Hepatocyte (in vitro differentiated cells): Measurements from ENCODE around the gene PAPPA. TPM values are rescaled to one million over a fixed set of nuclear protein-coding genes. Genes with fewer than 3 reads are reported as not detected.

ENCODE experiments used
- DNase-seq: peaks from one replicate; pipeline ENCODE4 v3.0.0-alpha.2; 2016; ENCODE audit warnings: low spot score
- H2AFZ ChIP-seq: fragments of 200-600 bp; sonication (generic); 2 replicates; pipeline ENCODE4 v1.6.0; 2016; ENCODE audit warnings: antibody characterized with exemption, mild to moderate bottlenecking
- H3K27ac ChIP-seq: fragments of 200-600 bp; sonication (generic); 2 replicates; pipeline ENCODE4 v1.5.1; 2016; ENCODE audit warnings: mild to moderate bottlenecking
- H3K27me3 ChIP-seq: fragments of 200-600 bp; sonication (generic); 2 replicates; pipeline ENCODE4 v1.6.1; 2016
- H3K36me3 ChIP-seq: fragments of 200-600 bp; sonication (generic); replicated peaks from 2 replicates; pipeline ENCODE4 v1.5.1; 2016; ENCODE audit warnings: low read depth; ENCODE audit not compliant: insufficient read depth
- H3K4me1 ChIP-seq: fragments of 200-600 bp; sonication (generic); 2 replicates; pipeline ENCODE4 v1.5.1; 2016; ENCODE audit warnings: mild to moderate bottlenecking, moderate library complexity; ENCODE audit not compliant: insufficient read depth
- H3K4me2 ChIP-seq: fragments of 200-600 bp; sonication (generic); 2 replicates; pipeline ENCODE4 v1.6.0; 2016
- H3K4me3 ChIP-seq: fragments of 200-600 bp; sonication (generic); 2 replicates; pipeline ENCODE4 v1.5.1; 2016; ENCODE audit warnings: mild to moderate bottlenecking
- H3K79me2 ChIP-seq: fragments of 200-600 bp; sonication (generic); 2 replicates; pipeline ENCODE4 v1.6.0; 2017; ENCODE audit warnings: mild to moderate bottlenecking
- H3K9me2 ChIP-seq: fragments of 200-600 bp; sonication (generic); replicated peaks from 2 replicates; pipeline ENCODE4 v1.6.0; 2017; ENCODE audit warnings: mild to moderate bottlenecking; ENCODE audit not compliant: insufficient read depth
- H3K9me3 ChIP-seq: fragments of 200-600 bp; sonication (generic); 2 replicates; pipeline ENCODE4 v1.5.1; 2016; ENCODE audit warnings: low read depth, mild to moderate bottlenecking
- H4K20me1 ChIP-seq: fragments of 200-600 bp; sonication (generic); 2 replicates; pipeline ENCODE4 v1.6.0; 2016; ENCODE audit warnings: mild to moderate bottlenecking; ENCODE audit not compliant: insufficient read depth, poor library complexity, severe bottlenecking
- EZH2 ChIP-seq: fragments of 200-600 bp; sonication (generic); IDR thresholded peaks from 2 replicates; pipeline ENCODE4 v1.6.1; 2016; ENCODE audit warnings: antibody characterized with exemption, mild to moderate bottlenecking, borderline replicate concordance
- EZH2phosphoT487 ChIP-seq: fragments of 200-600 bp; sonication (generic); IDR thresholded peaks from one replicate; pipeline ENCODE4 v1.6.1; 2018; ENCODE audit warnings: antibody characterized with exemption, mild to moderate bottlenecking, low read depth, moderate library complexity; ENCODE audit not compliant: unreplicated experiment, severe bottlenecking
- WGBS: methylation state at CpG from one replicate; pipeline ENCODE4 v1.1.6; 2016; ENCODE audit warnings: low lambda C conversion rate; ENCODE audit errors: missing lambda C conversion rate; 5-methylcytosine and 5-hydroxymethylcytosine counted together
- polyA plus RNA-seq: library from polyadenylated mRNA; unstranded; fragments of >200 nt; fragmentation: Nextera tagmentation; extraction: Ambion mirVana; gene quantifications from 2 replicates; pipeline ENCODE4 v1.2.1, GENCODE V29; 2016
- total RNA-seq: library from RNA; depleted of rRNA; stranded (reverse); fragments of >200 nt; gene quantifications from 2 replicates; pipeline ENCODE4 v1.2.3, GENCODE V29; 2014
- TF ChIP-seq, protein P1 (sequence below): fragments of 200-600 bp; sonication (generic); IDR thresholded peaks from 2 replicates; pipeline ENCODE4 v1.5.1; 2016; ENCODE audit warnings: antibody characterized with exemption, mild to moderate bottlenecking; ENCODE audit not compliant: poor library complexity

PAPPA gene
- total and polyA plus RNA-seq, 2 experiments from 2014 or later = 2.8 to 12.3 TPM

DNA sequence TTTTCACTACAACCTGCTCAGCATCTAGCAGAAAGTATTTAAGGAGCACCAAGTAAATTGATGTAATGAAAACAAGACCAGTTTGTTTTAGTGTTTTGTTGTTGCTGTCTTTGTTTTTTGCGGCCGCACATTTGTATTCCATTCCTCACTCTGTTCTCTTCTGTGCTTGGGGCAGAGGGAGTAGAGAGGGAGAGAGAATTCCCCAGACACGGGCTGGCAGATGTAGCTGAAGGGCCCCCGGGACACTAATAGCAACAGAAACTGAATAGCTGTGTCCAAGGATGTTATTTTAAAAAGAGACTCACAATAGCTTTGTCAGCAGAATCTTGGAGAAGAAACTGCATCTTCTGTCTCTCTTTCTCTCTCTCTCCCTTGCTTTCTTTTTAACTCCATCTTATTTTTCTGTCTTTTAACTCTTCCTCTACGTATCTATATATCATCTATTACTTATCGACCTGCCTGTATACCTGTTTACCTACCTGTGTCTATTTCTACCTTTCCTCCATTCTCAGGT is 145.3 kb downstream of the PAPPA start:
- H2AFZ ChIP-seq = no peak overlapping the region
- no peaks in the 10 kb centered on the region for H3K9me2 ChIP-seq
- H3K9me3 ChIP-seq = no peaks in the 10 kb centered on the region
- TF ChIP-seq EZH2phosphoT487 (no peak), EZH2 (no peak)
- TF ChIP-seq, protein P1, sequence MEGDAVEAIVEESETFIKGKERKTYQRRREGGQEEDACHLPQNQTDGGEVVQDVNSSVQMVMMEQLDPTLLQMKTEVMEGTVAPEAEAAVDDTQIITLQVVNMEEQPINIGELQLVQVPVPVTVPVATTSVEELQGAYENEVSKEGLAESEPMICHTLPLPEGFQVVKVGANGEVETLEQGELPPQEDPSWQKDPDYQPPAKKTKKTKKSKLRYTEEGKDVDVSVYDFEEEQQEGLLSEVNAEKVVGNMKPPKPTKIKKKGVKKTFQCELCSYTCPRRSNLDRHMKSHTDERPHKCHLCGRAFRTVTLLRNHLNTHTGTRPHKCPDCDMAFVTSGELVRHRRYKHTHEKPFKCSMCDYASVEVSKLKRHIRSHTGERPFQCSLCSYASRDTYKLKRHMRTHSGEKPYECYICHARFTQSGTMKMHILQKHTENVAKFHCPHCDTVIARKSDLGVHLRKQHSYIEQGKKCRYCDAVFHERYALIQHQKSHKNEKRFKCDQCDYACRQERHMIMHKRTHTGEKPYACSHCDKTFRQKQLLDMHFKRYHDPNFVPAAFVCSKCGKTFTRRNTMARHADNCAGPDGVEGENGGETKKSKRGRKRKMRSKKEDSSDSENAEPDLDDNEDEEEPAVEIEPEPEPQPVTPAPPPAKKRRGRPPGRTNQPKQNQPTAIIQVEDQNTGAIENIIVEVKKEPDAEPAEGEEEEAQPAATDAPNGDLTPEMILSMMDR = no peak
- no peaks in the 10 kb centered on the region for H3K79me2 ChIP-seq
- no peak overlapping the region for H3K27ac ChIP-seq
- no peak overlapping the region for H3K4me3 ChIP-seq
- DNase-seq = no peak
- H3K4me2 ChIP-seq = no peak overlapping the region
- H3K27me3 ChIP-seq = no peaks in the 10 kb centered on the region
- WGBS = 71% methylated on average over 6 of the region's 6 CpGs
- no peaks in the 10 kb centered on the region for H3K4me1 ChIP-seq
- no peaks in the 10 kb centered on the region for H3K36me3 ChIP-seq
- no peaks in the 10 kb centered on the region for H4K20me1 ChIP-seq

DNA sequence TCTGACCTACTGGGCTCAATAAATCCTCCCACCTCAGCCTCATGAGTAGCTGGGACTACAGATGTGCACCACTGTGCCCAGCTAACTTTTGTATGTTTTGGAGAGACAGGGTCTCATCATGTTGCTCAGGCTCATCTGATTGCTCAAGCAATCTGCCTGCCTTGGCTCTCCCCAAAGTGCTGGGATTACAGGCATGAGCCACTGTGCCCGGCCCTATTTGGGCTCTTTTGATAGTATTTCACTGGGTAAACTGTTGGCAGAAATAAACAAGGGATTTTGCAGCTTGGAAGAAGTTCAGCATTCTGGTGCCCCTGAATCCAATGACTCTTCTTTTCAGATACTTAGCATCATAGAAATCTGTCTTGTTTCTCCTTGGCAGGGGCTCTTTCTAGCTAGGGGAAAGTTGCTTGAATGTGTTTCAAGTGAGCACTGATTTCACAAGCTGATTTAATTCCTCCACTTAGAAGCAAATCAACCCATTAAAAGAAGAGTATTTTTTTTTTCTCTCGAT is 146.8 kb downstream of the PAPPA start:
- Histone ChIP-seq H3K36me3 (no peaks in the 10 kb centered on the region), H3K9me3 (no peaks in the 10 kb centered on the region), H3K79me2 (no peaks in the 10 kb centered on the region), H4K20me1 (no peaks in the 10 kb centered on the region), H3K27ac (no peak overlapping the region), H3K4me3 (no peak overlapping the region), H3K27me3 (no peaks in the 10 kb centered on the region), H3K4me1 (no peaks in the 10 kb centered on the region), H3K9me2 (no peaks in the 10 kb centered on the region), H2AFZ (no peak overlapping the region), H3K4me2 (no peak overlapping the region)
- WGBS = 78% methylated on average over 2 of the region's 2 CpGs
- TF ChIP-seq, protein P1 = no peak
- TF ChIP-seq EZH2 = no peak
- no peak for DNase-seq

DNA sequence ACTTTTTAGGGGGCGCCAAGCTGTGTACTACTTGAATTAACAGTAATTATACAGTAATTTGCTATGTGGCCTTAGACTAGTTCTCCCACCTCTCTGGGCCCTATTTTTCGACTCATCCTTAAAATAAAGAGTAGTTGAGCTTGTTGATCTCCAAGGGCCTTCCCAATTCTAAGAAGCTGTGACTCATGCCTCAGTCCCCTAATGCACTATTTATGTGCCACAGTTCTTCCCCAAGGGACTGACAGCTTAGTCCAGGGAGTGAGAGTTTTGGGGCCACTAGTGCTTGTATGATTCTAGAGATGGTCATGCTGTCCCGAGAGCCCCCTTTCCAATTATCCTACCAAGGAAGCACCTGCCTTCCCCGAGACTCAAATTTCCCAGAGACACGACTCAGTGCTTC is 149.7 kb downstream of the PAPPA start:
- TF ChIP-seq EZH2 = no peak
- TF ChIP-seq, protein P1 = no peak
- no peak for TF ChIP-seq EZH2phosphoT487
- DNase-seq = no peak
- Histone ChIP-seq H3K9me3 (no peaks in the 10 kb centered on the region), H4K20me1 (no peaks in the 10 kb centered on the region), H3K4me1 (no peaks in the 10 kb centered on the region), H3K27ac (no peak overlapping the region), H3K4me3 (no peak overlapping the region), H3K4me2 (no peak overlapping the region), H3K79me2 (no peaks in the 10 kb centered on the region), H2AFZ (no peak overlapping the region), H3K36me3 (no peaks in the 10 kb centered on the region), H3K9me2 (no peaks in the 10 kb centered on the region), H3K27me3 (no peaks in the 10 kb centered on the region)
- 92% methylated on average over 5 of the region's 5 CpGs for WGBS
